Measurements from ENCODE around the gene TTYH1.

GRCh38 chr19:54464044-54464629 lies 48.9 kb downstream of the TTYH1 start:
- TF ChIP-seq, protein P1, sequence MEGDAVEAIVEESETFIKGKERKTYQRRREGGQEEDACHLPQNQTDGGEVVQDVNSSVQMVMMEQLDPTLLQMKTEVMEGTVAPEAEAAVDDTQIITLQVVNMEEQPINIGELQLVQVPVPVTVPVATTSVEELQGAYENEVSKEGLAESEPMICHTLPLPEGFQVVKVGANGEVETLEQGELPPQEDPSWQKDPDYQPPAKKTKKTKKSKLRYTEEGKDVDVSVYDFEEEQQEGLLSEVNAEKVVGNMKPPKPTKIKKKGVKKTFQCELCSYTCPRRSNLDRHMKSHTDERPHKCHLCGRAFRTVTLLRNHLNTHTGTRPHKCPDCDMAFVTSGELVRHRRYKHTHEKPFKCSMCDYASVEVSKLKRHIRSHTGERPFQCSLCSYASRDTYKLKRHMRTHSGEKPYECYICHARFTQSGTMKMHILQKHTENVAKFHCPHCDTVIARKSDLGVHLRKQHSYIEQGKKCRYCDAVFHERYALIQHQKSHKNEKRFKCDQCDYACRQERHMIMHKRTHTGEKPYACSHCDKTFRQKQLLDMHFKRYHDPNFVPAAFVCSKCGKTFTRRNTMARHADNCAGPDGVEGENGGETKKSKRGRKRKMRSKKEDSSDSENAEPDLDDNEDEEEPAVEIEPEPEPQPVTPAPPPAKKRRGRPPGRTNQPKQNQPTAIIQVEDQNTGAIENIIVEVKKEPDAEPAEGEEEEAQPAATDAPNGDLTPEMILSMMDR (IDR thresholded peaks at IDR 0.05) = no peak
- TF ChIP-seq POLR2A (IDR thresholded peaks at IDR 0.05) = no peak

Data from breast epithelium (tissue), 3 donors.